ENCODE results near the gene OTUB1. TPM values are rescaled to one million over a fixed set of nuclear protein-coding genes. Genes with fewer than 3 reads are reported as not detected.
"Not testable (repeated sequence)": the region's sequence is repeated elsewhere in the genome, so short reads cannot be mapped to it uniquely, and the experiment has no call there.

OTUB1 gene
- total RNA-seq, 1 experiment from 2014 or later = 87.0 TPM

GRCh38 chr11:64045700-64046099 lies 59.5 kb downstream of the OTUB1 start:
- Histone ChIP-seq H3K9ac (ENCODE audit: low read length) (no peak overlapping the region), H3K4me1 (ENCODE audit: control insufficient read depth in 1 of 2, insufficient read depth in 2 of 2, low read length in 2 of 2) (no peaks in the 10 kb centered on the region), H4K20me1 (ENCODE audit: insufficient read depth) (no peaks in the 10 kb centered on the region), H3K79me2 (ENCODE audit: insufficient read depth, low read length) (no peaks in the 10 kb centered on the region), H3K27ac (ENCODE audit: low read depth, low read length) (no peak overlapping the region), H3K36me3 (ENCODE audit: control insufficient read depth in 1 of 2, insufficient read depth in 2 of 2, low read length in 2 of 2) (no peaks in the 10 kb centered on the region), H3K9me2 (ENCODE audit: insufficient read depth) (no peaks in the 10 kb centered on the region), H2AFZ (ENCODE audit: low read depth, low read length, poor library complexity, severe bottlenecking) (no peak overlapping the region), H3K4me2 (ENCODE audit: low read length) (no peak overlapping the region), H3K4me3 (replicated peaks in 1 of 2; ENCODE audit: low read depth in 1 of 2, low read length in 2 of 2) (no peak overlapping the region), H3K27me3 (ENCODE audit: insufficient read depth, low read length) (no peaks in the 10 kb centered on the region), H3K9me3 (ENCODE audit: control insufficient read depth in 1 of 2, insufficient read depth in 1 of 2, low read depth in 1 of 2, low read length in 2 of 2) (no peaks in the 10 kb centered on the region)
- intact Hi-C loops (cut with micrococcal nuclease) = loop anchor here (5.0 kb wide), 1 partner anchor 102 kb away; no protein-coding TSS in a partner anchor
- ATAC-seq = no peak
- ChIA-PET CTCF (no interaction called here), POLR2A (no interaction called here), RAD21 (ENCODE audit: low non-redundant PET in 1 of 2, low total read pairs in 2 of 2, uncharacterized antibody in 2 of 2, unreplicated experiment in 2 of 2) (no interaction called here)
- no TSS peak for BruUV-seq (replicated peaks)
- DNase-seq (ENCODE audit: low read depth, low spot score) = no peak
- TF ChIP-seq SP1 (IDR thresholded peaks at IDR 0.05; ENCODE audit: low read depth) = no peak
- TF ChIP-seq MAX (IDR thresholded peaks at IDR 0.05) = no peak

GRCh38 chr11:64047373-64047772 lies 61.1 kb downstream of the OTUB1 start:
- H3K4me3 ChIP-seq (replicated peaks in 1 of 2; ENCODE audit: low read depth in 1 of 2, low read length in 2 of 2); H3K9ac ChIP-seq (ENCODE audit: low read length); CTCF ChIA-PET; DNase-seq (ENCODE audit: low read depth, low spot score); H3K9me3 ChIP-seq (ENCODE audit: control insufficient read depth in 1 of 2, insufficient read depth in 1 of 2, low read depth in 1 of 2, low read length in 2 of 2); POLR2A ChIA-PET; H4K20me1 ChIP-seq (ENCODE audit: insufficient read depth); H2AFZ ChIP-seq (ENCODE audit: low read depth, low read length, poor library complexity, severe bottlenecking); H3K27ac ChIP-seq (ENCODE audit: low read depth, low read length); H3K79me2 ChIP-seq (ENCODE audit: insufficient read depth, low read length); H3K27me3 ChIP-seq (ENCODE audit: insufficient read depth, low read length); H3K9me2 ChIP-seq (ENCODE audit: insufficient read depth); RAD21 ChIA-PET (ENCODE audit: low non-redundant PET in 1 of 2, low total read pairs in 2 of 2, uncharacterized antibody in 2 of 2, unreplicated experiment in 2 of 2); BruUV-seq (replicated peaks); H3K4me2 ChIP-seq (ENCODE audit: low read length); H3K36me3 ChIP-seq (ENCODE audit: control insufficient read depth in 1 of 2, insufficient read depth in 2 of 2, low read length in 2 of 2); ATAC-seq; H3K4me1 ChIP-seq (ENCODE audit: control insufficient read depth in 1 of 2, insufficient read depth in 2 of 2, low read length in 2 of 2): not testable (repeated sequence)
- intact Hi-C loops (cut with micrococcal nuclease) = loop anchor here (5.0 kb wide), 1 partner anchor 100 kb away; no protein-coding TSS in a partner anchor

Other genes with a start within 250 kb of the OTUB1 start
- 14.7 TPM for gene ZFTA, start 217.7 kb upstream of the OTUB1 start, total RNA-seq (2021; ENCODE audit: unreplicated experiment)
- 50.9 TPM for gene SPINDOC, start 173.0 kb upstream of the OTUB1 start, total RNA-seq (2021; ENCODE audit: unreplicated experiment)
- gene MARK2, start 147.3 kb upstream of the OTUB1 start, total RNA-seq (2021; ENCODE audit: unreplicated experiment) = 39.8 TPM
- 10.8 TPM for gene RCOR2, start 69.3 kb upstream of the OTUB1 start, total RNA-seq (2021; ENCODE audit: unreplicated experiment)
- 25.3 TPM for gene NAA40, start 47.4 kb upstream of the OTUB1 start, total RNA-seq (2021; ENCODE audit: unreplicated experiment)
- gene COX8A, start 11.8 kb upstream of the OTUB1 start, total RNA-seq (2021; ENCODE audit: unreplicated experiment) = 536 TPM
- gene FLRT1, start 49.5 kb downstream of the OTUB1 start, total RNA-seq (2021; ENCODE audit: unreplicated experiment) = 0.15 TPM
- gene MACROD1, start 179.7 kb downstream of the OTUB1 start, total RNA-seq (2021; ENCODE audit: unreplicated experiment) = 61.1 TPM
- gene STIP1, start 199.7 kb downstream of the OTUB1 start, total RNA-seq (2021; ENCODE audit: unreplicated experiment) = 336 TPM
- 4.3 TPM for gene FERMT3, start 220.3 kb downstream of the OTUB1 start, total RNA-seq (2021; ENCODE audit: unreplicated experiment)
- 43.2 TPM for gene TRPT1, start 239.7 kb downstream of the OTUB1 start, total RNA-seq (2021; ENCODE audit: unreplicated experiment)
- 70.9 TPM for gene NUDT22, start 239.8 kb downstream of the OTUB1 start, total RNA-seq (2021; ENCODE audit: unreplicated experiment)
- 25.8 TPM for gene DNAJC4, start 244.1 kb downstream of the OTUB1 start, total RNA-seq (2021; ENCODE audit: unreplicated experiment)
- 47.5 TPM for gene VEGFB, start 248.1 kb downstream of the OTUB1 start, total RNA-seq (2021; ENCODE audit: unreplicated experiment)